OCI-LY1 (cell line): ENCODE measurements around the gene DRAP1.

Experiments used
- H2AFZ ChIP-seq: fragments of 200-600 bp; sonication (generic), shearing (Covaris generic); 2 replicates; pipeline ENCODE4 v1.6.0; 2014; ENCODE audit warnings: antibody characterized with exemption, mild to moderate bottlenecking, low read length
- H3F3A ChIP-seq: fragments of 200-600 bp; sonication (generic), shearing (Covaris generic); 2 replicates; pipeline ENCODE4 v1.6.0; 2014; ENCODE audit warnings: mild to moderate bottlenecking, antibody characterized with exemption, low read length, moderate library complexity; ENCODE audit not compliant: insufficient read depth
- H3K27ac ChIP-seq: fragments of 200-600 bp; sonication (generic); 2 replicates; pipeline ENCODE4 v1.5.1; 2014; ENCODE audit warnings: low read length, mixed run types, mild to moderate bottlenecking, low read depth; ENCODE audit not compliant: poor library complexity, severe bottlenecking
- H3K27me3 ChIP-seq: fragments of 200-600 bp; sonication (generic); 2 replicates; pipeline ENCODE4 v1.6.0; 2014; ENCODE audit warnings: antibody characterized with exemption, mild to moderate bottlenecking, low read length, moderate library complexity; ENCODE audit not compliant: insufficient read depth
- H3K36me3 ChIP-seq: fragments of 200-600 bp; sonication (generic); 2 replicates; pipeline ENCODE4 v1.6.1; 2014; ENCODE audit warnings: mild to moderate bottlenecking, antibody characterized with exemption, low read length, moderate library complexity, mixed read lengths; ENCODE audit not compliant: insufficient read depth
- H3K4me1 ChIP-seq: fragments of 200-600 bp; sonication (generic); 2 replicates; pipeline ENCODE4 v1.5.1; 2014; ENCODE audit warnings: mild to moderate bottlenecking, low read length, moderate library complexity; ENCODE audit not compliant: insufficient read depth, severe bottlenecking
- H3K4me2 ChIP-seq: fragments of 200-600 bp; sonication (generic), shearing (Covaris generic); 2 replicates; pipeline ENCODE4 v1.6.1; 2014; ENCODE audit warnings: low read length
- H3K4me3 ChIP-seq: fragments of 200-600 bp; sonication (generic); 2 replicates; pipeline ENCODE4 v1.5.1; 2014; ENCODE audit warnings: low read length, low read depth, mild to moderate bottlenecking, mixed read lengths; ENCODE audit not compliant: poor library complexity, severe bottlenecking
- H3K79me2 ChIP-seq: fragments of 200-600 bp; shearing (Covaris generic); 2 replicates; pipeline ENCODE4 v1.6.1; 2016; ENCODE audit warnings: mixed run types, low read length, mixed read lengths; ENCODE audit not compliant: insufficient read depth
- H3K9ac ChIP-seq: fragments of 200-600 bp; sonication (generic), shearing (Covaris generic); 2 replicates; pipeline ENCODE4 v1.6.1; 2014; ENCODE audit warnings: mild to moderate bottlenecking, low read length, mixed read lengths
- H3K9me2 ChIP-seq: fragments of 200-600 bp; sonication (generic), shearing (Covaris generic); 2 replicates; pipeline ENCODE4 v1.6.1; 2014; ENCODE audit warnings: low read depth, mild to moderate bottlenecking, low read length, mixed read lengths
- H3K9me3 ChIP-seq: fragments of 200-600 bp; shearing (Covaris generic); 2 replicates; pipeline ENCODE4 v1.6.1; 2014; ENCODE audit warnings: low read length, mixed read lengths
- H4K20me1 ChIP-seq: fragments of 200-600 bp; sonication (generic), shearing (Covaris generic); 2 replicates; pipeline ENCODE4 v1.6.0; 2016; ENCODE audit warnings: mild to moderate bottlenecking, low read length; ENCODE audit not compliant: insufficient read depth
- CTCF ChIP-seq: fragments of 200-600 bp; sonication (generic), shearing (Covaris generic); IDR thresholded peaks from 2 replicates; pipeline ENCODE4 v1.5.1; 2017; ENCODE audit warnings: mild to moderate bottlenecking, antibody characterized with exemption, low read length, moderate library complexity, mixed read lengths
- EZH2 ChIP-seq: fragments of 200-600 bp; sonication (generic), shearing (Covaris generic); IDR thresholded peaks from 2 replicates; pipeline ENCODE4 v1.8.0; 2017; ENCODE audit warnings: borderline replicate concordance, mixed run types, mild to moderate bottlenecking, antibody characterized with exemption, low read length, moderate library complexity, mixed read lengths

The DRAP1 gene

GRCh38 chr11:65885808-65886536 is 33.3 kb upstream of the DRAP1 start:
- no peak overlapping the region for H3K4me3 ChIP-seq
- H3K79me2 ChIP-seq = no peaks in the 10 kb centered on the region
- H3F3A ChIP-seq = peaks cover 5% of the 10 kb centered on the region
- H3K27ac ChIP-seq = no peak overlapping the region
- H3K9me2 ChIP-seq = no peaks in the 10 kb centered on the region
- peaks cover 38% of the 10 kb centered on the region for H3K4me1 ChIP-seq
- no peaks in the 10 kb centered on the region for H3K27me3 ChIP-seq
- no peak overlapping the region for H3K9ac ChIP-seq
- no peak for TF ChIP-seq EZH2
- TF ChIP-seq CTCF = no peak
- H3K4me2 ChIP-seq = no peak overlapping the region
- H3K36me3 ChIP-seq = peaks cover 43% of the 10 kb centered on the region
- H2AFZ ChIP-seq = no peak overlapping the region
- no peaks in the 10 kb centered on the region for H3K9me3 ChIP-seq
- no peaks in the 10 kb centered on the region for H4K20me1 ChIP-seq

GRCh38 chr11:65886826-65887722 is 32.2 kb upstream of the DRAP1 start:
- TF ChIP-seq EZH2 = no peak
- TF ChIP-seq CTCF = no peak
- H3K9me2 ChIP-seq = no peaks in the 10 kb centered on the region
- H4K20me1 ChIP-seq = no peaks in the 10 kb centered on the region
- peaks cover 46% of the 10 kb centered on the region for H3K4me1 ChIP-seq
- H3K9me3 ChIP-seq = no peaks in the 10 kb centered on the region
- H3K4me2 ChIP-seq = peak overlapping the region; percentile 100
- no peaks in the 10 kb centered on the region for H3K79me2 ChIP-seq
- peaks cover 5% of the 10 kb centered on the region for H3F3A ChIP-seq
- peak overlapping the region; percentile 90 for H3K9ac ChIP-seq
- no peaks in the 10 kb centered on the region for H3K27me3 ChIP-seq
- peaks cover 41% of the 10 kb centered on the region for H3K36me3 ChIP-seq
- peak overlapping the region; percentile 28 for H3K27ac ChIP-seq
- no peak overlapping the region for H2AFZ ChIP-seq
- H3K4me3 ChIP-seq = peak overlapping the region; percentile 98

- Histone ChIP-seq H2AFZ (no peak overlapping the region), H3K36me3 (peaks cover 35% of the 10 kb centered on the region), H3K9me3 (no peaks in the 10 kb centered on the region), H3K79me2 (no peaks in the 10 kb centered on the region), H3K27ac (peak overlapping the region; percentile 28), H3K9ac (peak overlapping the region; percentile 90), H3K4me2 (peak overlapping the region; percentile 100), H4K20me1 (no peaks in the 10 kb centered on the region), H3K9me2 (no peaks in the 10 kb centered on the region), H3K4me3 (peak overlapping the region; percentile 98), H3K27me3 (no peaks in the 10 kb centered on the region), H3K4me1 (peaks cover 52% of the 10 kb centered on the region), H3F3A (peaks cover 5% of the 10 kb centered on the region)
- TF ChIP-seq EZH2 (no peak), CTCF (no peak)
Measured at GRCh38 chr11:65887723-65888162, 31.5 kb upstream of the DRAP1 start.
